HepG2 (cell line): ENCODE data around the gene PSMD6. TPM values are rescaled to one million over a fixed set of nuclear protein-coding genes. Genes with fewer than 3 reads are reported as not detected.
A peak's percentile ranks its signal among the peaks of the same experiment; 100 is the strongest.

Source experiments
- EHMT2 ChIP-seq: fragments of 200-600 bp; sonication (generic); IDR thresholded peaks from 2 replicates; pipeline ENCODE4 v1.7.0; 2017; ENCODE audit warnings: antibody characterized with exemption, low read depth, low read length, borderline replicate concordance
- FOXA1 ChIP-seq, 2 experiments: fragments of 450-650 bp in 1 of 2; sonication (generic) in 1 of 2; formaldehyde crosslinking in 1 of 2; IDR thresholded peaks; 2 replicates each; pipeline versions ENCODE4 v1.4.0 to v1.6.1; 2016 to 2020; ENCODE audit warnings: missing genetic modification reagents in 1 of 2
- HOXA3 ChIP-seq: sonication (generic); formaldehyde crosslinking; IDR thresholded peaks from 2 replicates; pipeline ENCODE4 v1.5.0; 2020; ENCODE audit warnings: missing genetic modification reagents
- JUNB ChIP-seq: sonication (generic); formaldehyde crosslinking; IDR thresholded peaks from 2 replicates; pipeline ENCODE4 v1.8.0; 2022; ENCODE audit warnings: missing genetic modification reagents, mild to moderate bottlenecking, borderline replicate concordance
- NR3C1 ChIP-seq: sonication (generic); formaldehyde crosslinking; IDR thresholded peaks from 2 replicates; pipeline ENCODE4 v1.4.0; 2020; ENCODE audit warnings: missing genetic modification reagents
- PAX8 ChIP-seq: sonication (generic); formaldehyde crosslinking; IDR thresholded peaks from 2 replicates; pipeline ENCODE4 v1.8.0; 2022; ENCODE audit warnings: mild to moderate bottlenecking, missing genetic modification reagents, borderline replicate concordance
- SAP130 ChIP-seq: IDR thresholded peaks from 2 replicates; pipeline ENCODE4 v1.6.1; 2016; ENCODE audit warnings: low read depth
- ZMYM2 ChIP-seq: sonication (generic); formaldehyde crosslinking; IDR thresholded peaks from 2 replicates; pipeline ENCODE4 v1.8.0; 2022; ENCODE audit warnings: mild to moderate bottlenecking, missing genetic modification reagents
- ZNF3 ChIP-seq: IDR thresholded peaks from 2 replicates; pipeline ENCODE4 v1.7.0; 2017; ENCODE audit warnings: inconsistent platforms
- ZNF33A ChIP-seq: sonication (generic); formaldehyde crosslinking; IDR thresholded peaks from 2 replicates; pipeline ENCODE4 v1.5.1; 2020; ENCODE audit warnings: missing genetic modification reagents, mild to moderate bottlenecking, moderate library complexity, borderline replicate concordance
- ZNF7 ChIP-seq: IDR thresholded peaks from 2 replicates; pipeline ENCODE4 v1.6.1; 2016; ENCODE audit warnings: missing biosample characterization, missing genetic modification reagents
- polyA plus RNA-seq, 8 experiments: library from polyadenylated mRNA; depleted of rRNA in 3 of 8; stranded (reverse) in 7 of 8; unstranded in 1 of 8; fragments of >200 nt; fragmentation: Illumina TruSeq in 4 of 8; extraction: Trizol in 4 of 8; gene quantifications; 2 replicates each; pipeline versions ENCODE4 v1.2.1 to v1.2.3, GENCODE V29; 2011 to 2016; ENCODE audit warnings: low read depth in 4 of 8, missing spikeins in 1 of 8, mixed read lengths in 1 of 8; ENCODE audit not compliant: insufficient read depth in 1 of 8
- total RNA-seq, 5 experiments: library from RNA; depleted of rRNA; stranded (reverse); fragments of >200 nt; fragmentation: Illumina TruSeq; extraction: Trizol; gene quantifications; 2 replicates each; pipeline ENCODE4 v1.2.3, GENCODE V29; 2016; ENCODE audit warnings: low read depth in 1 of 5
- TF ChIP-seq, protein P1 (sequence below): sonication (generic); formaldehyde crosslinking; IDR thresholded peaks from 2 replicates; pipeline ENCODE4 v1.4.0; 2020; ENCODE audit warnings: missing genetic modification reagents
- TF ChIP-seq, protein P2 (sequence below): IDR thresholded peaks from 2 replicates; pipeline ENCODE4 v1.6.1; 2016
- TF ChIP-seq, protein P3 (sequence below): IDR thresholded peaks from 2 replicates; pipeline ENCODE4 v1.6.1; 2016; ENCODE audit warnings: missing genetic modification reagents, missing compliant biosample characterization
- TF ChIP-seq, protein P4 (sequence below): sonication (generic); formaldehyde crosslinking; IDR thresholded peaks from 2 replicates; pipeline ENCODE4 v1.8.1; 2022; ENCODE audit warnings: low read depth, mild to moderate bottlenecking, missing genetic modification reagents
- TF ChIP-seq, protein P5 (sequence below): sonication (generic); formaldehyde crosslinking; IDR thresholded peaks from 2 replicates; pipeline ENCODE4 v1.4.0; 2020; ENCODE audit warnings: mild to moderate bottlenecking, missing genetic modification reagents, borderline replicate concordance
- TF ChIP-seq, protein P6 (sequence below): sonication (generic); formaldehyde crosslinking; IDR thresholded peaks from 2 replicates; pipeline ENCODE4 v1.5.1; 2020; ENCODE audit warnings: mild to moderate bottlenecking, missing genetic modification reagents, moderate library complexity

PSMD6 gene
- total and polyA plus RNA-seq, 2 of the 13 experiments (the other 11 are each of a cell fraction or from before 2014, with no cell fraction given), result 36.8 to 117 TPM

DNA sequence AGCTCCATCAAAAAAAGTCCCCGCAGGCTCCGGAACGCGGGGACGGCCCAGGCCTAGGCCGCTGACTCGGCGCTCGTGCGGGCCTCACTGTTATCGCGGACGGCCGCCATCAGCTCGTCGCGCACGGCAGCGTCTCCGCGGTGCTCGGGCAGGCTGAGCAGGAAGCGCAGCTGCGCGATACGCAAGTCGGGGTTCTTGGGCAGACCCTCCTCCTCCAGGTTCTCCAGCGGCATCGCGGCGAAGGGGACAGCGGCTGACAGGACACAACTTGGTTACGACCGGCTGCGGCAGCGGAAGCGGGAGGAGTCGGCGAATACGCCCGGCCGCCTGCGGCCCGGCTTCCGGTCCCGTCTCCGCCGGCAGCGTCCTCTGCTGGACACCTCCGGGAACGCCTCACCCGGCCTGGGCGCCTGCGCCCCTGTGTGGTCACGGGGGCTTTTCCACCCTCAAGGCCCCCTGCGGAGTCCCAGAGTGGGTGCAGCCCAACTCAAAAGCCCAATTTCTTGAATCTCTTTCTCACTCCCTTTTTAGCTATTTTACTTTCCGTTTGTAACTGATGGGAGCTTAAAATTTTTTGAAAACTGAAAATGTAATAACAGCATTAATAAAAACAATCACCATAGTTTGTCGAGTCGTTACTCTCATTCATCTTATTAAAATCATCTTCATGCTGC, at the start of gene PSMD6 (continued):
- TF ChIP-seq, protein P1, sequence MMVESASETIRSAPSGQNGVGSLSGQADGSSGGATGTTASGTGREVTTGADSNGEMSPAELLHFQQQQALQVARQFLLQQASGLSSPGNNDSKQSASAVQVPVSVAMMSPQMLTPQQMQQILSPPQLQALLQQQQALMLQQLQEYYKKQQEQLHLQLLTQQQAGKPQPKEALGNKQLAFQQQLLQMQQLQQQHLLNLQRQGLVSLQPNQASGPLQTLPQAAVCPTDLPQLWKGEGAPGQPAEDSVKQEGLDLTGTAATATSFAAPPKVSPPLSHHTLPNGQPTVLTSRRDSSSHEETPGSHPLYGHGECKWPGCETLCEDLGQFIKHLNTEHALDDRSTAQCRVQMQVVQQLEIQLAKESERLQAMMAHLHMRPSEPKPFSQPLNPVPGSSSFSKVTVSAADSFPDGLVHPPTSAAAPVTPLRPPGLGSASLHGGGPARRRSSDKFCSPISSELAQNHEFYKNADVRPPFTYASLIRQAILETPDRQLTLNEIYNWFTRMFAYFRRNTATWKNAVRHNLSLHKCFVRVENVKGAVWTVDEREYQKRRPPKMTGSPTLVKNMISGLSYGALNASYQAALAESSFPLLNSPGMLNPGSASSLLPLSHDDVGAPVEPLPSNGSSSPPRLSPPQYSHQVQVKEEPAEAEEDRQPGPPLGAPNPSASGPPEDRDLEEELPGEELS (CRISPR knock-in tag), result peak; percentile 50; the same call in 1 of the 2 replicates
- TF ChIP-seq JUNB (CRISPR knock-in tag), result no peak
- no peak for TF ChIP-seq FOXA1 (IDR thresholded peaks at IDR 0.05)
- TF ChIP-seq FOXA1 (CRISPR knock-in tag; IDR thresholded peaks at IDR 0.05), result 0 out of 2 replicates have a peak, but pooled peaks have one; percentile 17
- TF ChIP-seq, protein P2, sequence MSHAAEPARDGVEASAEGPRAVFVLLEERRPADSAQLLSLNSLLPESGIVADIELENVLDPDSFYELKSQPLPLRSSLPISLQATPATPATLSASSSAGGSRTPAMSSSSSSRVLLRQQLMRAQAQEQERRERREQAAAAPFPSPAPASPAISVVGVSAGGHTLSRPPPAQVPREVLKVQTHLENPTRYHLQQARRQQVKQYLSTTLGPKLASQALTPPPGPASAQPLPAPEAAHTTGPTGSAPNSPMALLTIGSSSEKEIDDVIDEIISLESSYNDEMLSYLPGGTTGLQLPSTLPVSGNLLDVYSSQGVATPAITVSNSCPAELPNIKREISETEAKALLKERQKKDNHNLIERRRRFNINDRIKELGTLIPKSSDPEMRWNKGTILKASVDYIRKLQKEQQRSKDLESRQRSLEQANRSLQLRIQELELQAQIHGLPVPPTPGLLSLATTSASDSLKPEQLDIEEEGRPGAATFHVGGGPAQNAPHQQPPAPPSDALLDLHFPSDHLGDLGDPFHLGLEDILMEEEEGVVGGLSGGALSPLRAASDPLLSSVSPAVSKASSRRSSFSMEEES (CRISPR knock-in tag), result peak; percentile 49; the same call in 1 of the 2 replicates
- TF ChIP-seq ZMYM2 (CRISPR knock-in tag), result 0 out of 2 replicates have a peak, but pooled peaks have one; percentile 18
- no peak for TF ChIP-seq EHMT2
- TF ChIP-seq, protein P3, sequence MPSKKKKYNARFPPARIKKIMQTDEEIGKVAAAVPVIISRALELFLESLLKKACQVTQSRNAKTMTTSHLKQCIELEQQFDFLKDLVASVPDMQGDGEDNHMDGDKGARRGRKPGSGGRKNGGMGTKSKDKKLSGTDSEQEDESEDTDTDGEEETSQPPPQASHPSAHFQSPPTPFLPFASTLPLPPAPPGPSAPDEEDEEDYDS (CRISPR knock-in tag), result peak; percentile 46
- peak; percentile 80; the same call in 1 of the 2 replicates for TF ChIP-seq ZNF33A
- TF ChIP-seq HOXA3 (CRISPR knock-in tag), result peak; percentile 95
- TF ChIP-seq, protein P4, sequence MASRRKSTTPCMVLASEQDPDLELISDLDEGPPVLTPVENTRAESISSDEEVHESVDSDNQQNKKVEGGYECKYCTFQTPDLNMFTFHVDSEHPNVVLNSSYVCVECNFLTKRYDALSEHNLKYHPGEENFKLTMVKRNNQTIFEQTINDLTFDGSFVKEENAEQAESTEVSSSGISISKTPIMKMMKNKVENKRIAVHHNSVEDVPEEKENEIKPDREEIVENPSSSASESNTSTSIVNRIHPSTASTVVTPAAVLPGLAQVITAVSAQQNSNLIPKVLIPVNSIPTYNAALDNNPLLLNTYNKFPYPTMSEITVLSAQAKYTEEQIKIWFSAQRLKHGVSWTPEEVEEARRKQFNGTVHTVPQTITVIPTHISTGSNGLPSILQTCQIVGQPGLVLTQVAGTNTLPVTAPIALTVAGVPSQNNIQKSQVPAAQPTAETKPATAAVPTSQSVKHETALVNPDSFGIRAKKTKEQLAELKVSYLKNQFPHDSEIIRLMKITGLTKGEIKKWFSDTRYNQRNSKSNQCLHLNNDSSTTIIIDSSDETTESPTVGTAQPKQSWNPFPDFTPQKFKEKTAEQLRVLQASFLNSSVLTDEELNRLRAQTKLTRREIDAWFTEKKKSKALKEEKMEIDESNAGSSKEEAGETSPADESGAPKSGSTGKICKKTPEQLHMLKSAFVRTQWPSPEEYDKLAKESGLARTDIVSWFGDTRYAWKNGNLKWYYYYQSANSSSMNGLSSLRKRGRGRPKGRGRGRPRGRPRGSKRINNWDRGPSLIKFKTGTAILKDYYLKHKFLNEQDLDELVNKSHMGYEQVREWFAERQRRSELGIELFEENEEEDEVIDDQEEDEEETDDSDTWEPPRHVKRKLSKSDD, result peak; percentile 76; the same call in 1 of the 2 replicates
- TF ChIP-seq, protein P5, sequence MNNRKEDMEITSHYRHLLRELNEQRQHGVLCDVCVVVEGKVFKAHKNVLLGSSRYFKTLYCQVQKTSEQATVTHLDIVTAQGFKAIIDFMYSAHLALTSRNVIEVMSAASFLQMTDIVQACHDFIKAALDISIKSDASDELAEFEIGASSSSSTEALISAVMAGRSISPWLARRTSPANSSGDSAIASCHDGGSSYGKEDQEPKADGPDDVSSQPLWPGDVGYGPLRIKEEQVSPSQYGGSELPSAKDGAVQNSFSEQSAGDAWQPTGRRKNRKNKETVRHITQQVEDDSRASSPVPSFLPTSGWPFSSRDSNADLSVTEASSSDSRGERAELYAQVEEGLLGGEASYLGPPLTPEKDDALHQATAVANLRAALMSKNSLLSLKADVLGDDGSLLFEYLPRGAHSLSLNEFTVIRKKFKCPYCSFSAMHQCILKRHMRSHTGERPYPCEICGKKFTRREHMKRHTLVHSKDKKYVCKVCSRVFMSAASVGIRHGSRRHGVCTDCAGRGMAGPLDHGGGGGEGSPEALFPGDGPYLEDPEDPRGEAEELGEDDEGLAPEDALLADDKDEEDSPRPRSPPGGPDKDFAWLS, result no peak
- TF ChIP-seq ZNF7 (CRISPR knock-in tag), result no peak
- TF ChIP-seq, protein P6, sequence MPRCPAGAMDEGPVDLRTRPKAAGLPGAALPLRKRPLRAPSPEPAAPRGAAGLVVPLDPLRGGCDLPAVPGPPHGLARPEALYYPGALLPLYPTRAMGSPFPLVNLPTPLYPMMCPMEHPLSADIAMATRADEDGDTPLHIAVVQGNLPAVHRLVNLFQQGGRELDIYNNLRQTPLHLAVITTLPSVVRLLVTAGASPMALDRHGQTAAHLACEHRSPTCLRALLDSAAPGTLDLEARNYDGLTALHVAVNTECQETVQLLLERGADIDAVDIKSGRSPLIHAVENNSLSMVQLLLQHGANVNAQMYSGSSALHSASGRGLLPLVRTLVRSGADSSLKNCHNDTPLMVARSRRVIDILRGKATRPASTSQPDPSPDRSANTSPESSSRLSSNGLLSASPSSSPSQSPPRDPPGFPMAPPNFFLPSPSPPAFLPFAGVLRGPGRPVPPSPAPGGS (CRISPR knock-in tag), result peak; percentile 85
- TF ChIP-seq NR3C1, result 0 out of 2 replicates have a peak, but pooled peaks have one; percentile 28
- 0 out of 2 replicates have a peak, but pooled peaks have one; percentile 19 for TF ChIP-seq ZNF3 (CRISPR knock-in tag)
- peak; percentile 91 for TF ChIP-seq SAP130 (CRISPR knock-in tag)
- no peak for TF ChIP-seq PAX8 (CRISPR knock-in tag)
